Kidney epithelial cell (primary cell): ENCODE results near the gene PEPD. TPM values are rescaled to one million over a fixed set of nuclear protein-coding genes. Genes with fewer than 3 reads are reported as not detected.

Source experiments
- DNase-seq: peaks from one replicate; pipeline ENCODE4 v3.0.0-alpha.2; 2010; ENCODE audit warnings: low read depth
- H3K27me3 ChIP-seq: 2 replicates; pipeline ENCODE4 v1.6.0; 2011; ENCODE audit warnings: low read length; ENCODE audit not compliant: control insufficient read depth, insufficient read depth
- H3K36me3 ChIP-seq: 2 replicates; pipeline ENCODE4 v1.5.1; 2011; ENCODE audit warnings: low read length; ENCODE audit not compliant: control insufficient read depth, insufficient read depth
- H3K4me3 ChIP-seq: 2 replicates; pipeline ENCODE4 v1.5.1; 2011; ENCODE audit warnings: low read depth, mild to moderate bottlenecking, control low read depth, low read length
- CTCF ChIP-seq: IDR thresholded peaks from 2 replicates; pipeline ENCODE4 v1.5.1; 2011; ENCODE audit warnings: mild to moderate bottlenecking, moderate library complexity, low read length, control low read depth, inconsistent platforms; ENCODE audit not compliant: insufficient read depth, poor library complexity, severe bottlenecking
- total RNA-seq: library from RNA; depleted of rRNA; stranded (reverse); fragments of >200 nt; gene quantifications from 2 replicates; pipeline ENCODE4 v1.2.3, GENCODE V29; 2015

Gene PEPD
- total RNA-seq, 1 donor from 2014 or later: 88.6 TPM

DNA sequence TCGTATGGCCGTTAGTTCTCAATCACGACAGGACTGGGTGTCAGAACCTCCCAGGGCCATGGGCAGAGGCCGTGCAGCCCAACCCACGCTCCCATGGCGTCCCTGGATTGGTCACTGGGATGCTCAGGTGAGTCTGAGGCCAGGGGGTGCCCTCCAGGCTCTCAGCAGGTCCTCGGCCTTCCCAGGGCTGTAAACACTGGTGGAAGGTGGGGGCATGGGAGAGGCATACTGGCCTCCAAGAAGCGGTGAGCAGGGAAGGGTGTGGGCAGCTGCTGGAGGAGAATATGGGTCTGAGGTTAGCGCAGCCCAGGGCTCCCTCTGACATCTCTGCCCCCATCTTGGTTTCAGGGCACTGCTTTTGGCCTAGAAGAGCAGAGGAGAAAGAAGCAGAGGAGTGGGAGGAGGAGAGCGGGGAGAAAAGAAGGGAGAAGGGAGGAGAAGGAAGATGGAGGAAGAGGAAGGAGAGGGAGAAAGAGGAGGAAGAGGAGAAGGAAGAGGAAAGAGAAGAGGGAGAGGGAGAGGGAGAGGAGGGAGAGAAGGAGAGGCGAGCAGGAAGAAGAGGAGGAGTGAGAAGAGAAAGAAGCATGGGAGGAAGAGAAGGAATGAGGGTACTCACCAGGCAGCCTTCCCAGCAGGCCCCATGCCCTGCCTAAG lies 85.8 kb downstream of the PEPD start:
- DNase-seq: no peak
- H3K4me3 ChIP-seq: no peak overlapping the region
- no peak for TF ChIP-seq CTCF
- H3K27me3 ChIP-seq: peaks cover 10% of the 10 kb centered on the region
- no peaks in the 10 kb centered on the region for H3K36me3 ChIP-seq

DNA sequence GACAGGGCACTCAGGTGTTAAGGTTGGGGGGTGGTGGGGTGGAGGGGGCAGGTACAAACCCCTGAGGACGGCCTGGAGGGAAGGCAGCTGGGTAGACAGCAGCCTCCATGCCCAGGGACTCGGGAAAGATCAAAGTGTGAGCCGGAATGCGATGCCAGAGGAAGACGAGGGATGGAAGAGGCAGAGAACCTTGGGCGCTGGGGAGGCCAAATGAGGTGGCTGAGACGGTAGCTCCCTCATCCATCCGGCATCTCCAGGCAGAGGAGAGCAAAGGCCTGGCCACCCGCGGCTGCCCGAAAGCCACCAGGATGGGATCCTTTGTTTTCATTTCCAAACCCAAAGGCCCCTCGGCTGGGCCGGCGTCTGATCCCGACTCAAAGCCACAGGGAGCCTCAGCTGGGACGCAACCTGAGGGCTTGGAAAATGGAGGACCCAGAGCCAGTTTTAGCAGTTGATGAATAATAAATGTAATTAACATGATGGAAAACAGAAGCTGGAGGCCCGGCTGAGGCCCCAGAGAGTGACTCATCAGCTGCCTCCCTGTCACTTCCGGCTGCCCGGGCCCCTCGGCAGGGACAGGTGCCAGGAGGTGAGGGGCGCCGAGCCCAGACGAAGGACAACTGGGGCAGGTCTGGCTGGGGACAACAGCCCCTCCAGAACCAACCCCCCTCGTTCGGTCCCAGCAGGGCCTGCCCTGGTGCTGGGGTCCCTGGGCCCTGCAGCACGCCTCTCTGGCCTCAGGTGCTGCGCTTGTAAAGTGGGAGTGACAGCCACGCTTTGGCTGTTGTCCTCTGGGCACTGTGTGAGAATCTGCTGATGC lies 86.5 kb downstream of the PEPD start:
- Histone ChIP-seq H3K27me3 (peaks cover 12% of the 10 kb centered on the region), H3K4me3 (no peak overlapping the region), H3K36me3 (no peaks in the 10 kb centered on the region)
- DNase-seq: no peak
- no peak for TF ChIP-seq CTCF

DNA sequence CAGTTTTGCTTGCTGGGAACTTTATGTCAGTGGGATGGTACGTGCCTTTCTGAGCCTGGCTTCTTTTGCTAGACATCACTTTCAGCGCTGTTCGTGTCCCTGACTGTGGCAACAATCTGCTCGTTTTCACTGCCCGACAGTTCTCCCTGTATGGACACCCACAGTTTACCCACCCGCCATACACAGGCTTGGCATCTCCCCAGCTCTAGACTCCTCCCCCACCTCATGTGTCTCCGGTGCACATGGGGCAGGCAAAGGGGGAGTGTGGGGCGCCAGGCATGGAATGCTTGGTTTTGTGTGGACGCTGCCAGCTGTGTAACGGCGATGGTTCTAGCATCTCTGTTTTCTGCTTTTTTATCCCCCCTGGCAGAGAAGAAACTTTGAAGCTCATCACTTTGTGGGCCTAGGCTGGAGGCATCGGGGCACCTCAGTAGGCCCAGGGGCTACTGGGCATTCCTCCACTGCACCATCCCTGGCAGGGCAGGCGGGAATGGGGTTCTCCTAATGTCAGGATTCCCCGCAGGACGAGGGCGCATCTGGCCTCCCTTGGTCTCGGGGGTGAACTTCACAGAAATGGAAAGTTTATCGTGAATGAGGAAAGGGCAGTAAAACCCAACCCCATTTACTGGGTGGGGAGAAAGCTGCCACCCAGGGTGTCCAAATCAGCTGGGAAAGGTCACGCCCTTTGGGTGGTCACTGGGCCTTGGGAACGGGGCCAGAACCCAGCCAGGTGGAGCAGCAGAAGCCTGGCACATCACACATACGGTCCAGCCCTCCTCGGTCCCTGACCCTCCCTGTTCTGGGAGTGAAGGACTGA lies 87.3 kb downstream of the PEPD start:
- H3K27me3 ChIP-seq: peaks cover 12% of the 10 kb centered on the region
- no peak for TF ChIP-seq CTCF

DNA sequence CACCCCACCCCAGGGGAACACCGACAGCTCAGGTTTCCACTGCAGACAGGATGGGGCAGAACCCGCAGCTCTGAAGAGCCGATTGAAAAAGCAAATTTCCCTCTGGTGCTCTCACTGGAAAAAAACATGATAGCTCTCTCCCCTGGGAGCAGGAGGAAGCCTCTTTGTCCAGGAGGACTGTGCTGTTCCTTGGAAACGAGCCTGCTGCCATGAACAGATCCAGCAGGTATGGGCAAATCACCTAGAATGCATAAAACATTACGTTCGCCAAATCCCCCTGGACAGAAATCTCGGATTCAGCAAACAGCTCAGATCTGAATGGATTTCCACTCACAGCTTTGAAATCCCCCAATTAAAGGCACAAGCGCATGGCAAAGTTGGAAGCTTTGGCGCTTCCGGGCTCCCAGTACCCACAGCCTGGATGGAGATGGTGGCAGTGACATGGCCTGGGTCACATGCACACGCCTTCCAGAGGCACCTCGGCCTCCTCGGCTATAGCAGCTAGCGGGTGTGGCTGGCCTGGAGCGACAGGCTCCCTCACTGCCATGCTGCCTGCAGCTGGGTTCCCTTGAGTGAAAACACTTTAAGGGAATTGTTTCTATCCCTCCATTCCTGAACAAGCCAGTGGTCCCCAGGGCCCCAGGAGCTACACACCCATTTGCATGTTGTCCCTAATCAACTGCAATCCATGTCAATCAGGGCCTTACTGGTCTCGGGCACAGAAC lies 89.0 kb downstream of the PEPD start:
- DNase-seq: no peak
- peaks cover 12% of the 10 kb centered on the region for H3K27me3 ChIP-seq
- no peak for TF ChIP-seq CTCF
- no peaks in the 10 kb centered on the region for H3K36me3 ChIP-seq
- H3K4me3 ChIP-seq: no peak overlapping the region

More for the DNA sequence above, 87.3 kb downstream of the PEPD start:
- no peaks in the 10 kb centered on the region for H3K36me3 ChIP-seq
- no peak overlapping the region for H3K4me3 ChIP-seq
- DNase-seq: no peak

DNA sequence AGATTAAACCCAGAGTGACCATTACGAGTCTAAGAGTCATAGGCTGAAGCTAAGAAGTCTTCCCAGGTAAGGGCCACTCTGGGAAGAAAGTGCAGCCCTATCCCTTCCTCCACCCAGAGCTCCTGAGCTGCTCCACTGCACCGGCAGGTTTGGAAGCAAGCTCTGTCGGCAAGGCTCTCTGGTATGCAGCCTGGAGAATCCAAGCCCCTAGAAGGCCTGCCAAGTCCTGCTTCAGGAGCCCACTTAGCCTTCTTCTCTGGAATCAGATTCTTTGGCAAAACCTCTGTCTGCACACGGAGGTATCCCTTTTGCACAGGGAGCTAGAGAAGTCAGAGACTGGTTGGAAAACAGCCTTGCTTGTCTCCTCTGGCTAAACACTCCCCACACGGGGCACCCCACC lies 89.6 kb downstream of the PEPD start:
- no peak for TF ChIP-seq CTCF
- no peak for DNase-seq
- Histone ChIP-seq H3K27me3 (peaks cover 14% of the 10 kb centered on the region), H3K4me3 (no peak overlapping the region), H3K36me3 (no peaks in the 10 kb centered on the region)
